Activated naive CD8-positive, alpha-beta T cell treated with anti-CD3 and anti-CD28 coated beads for 36 hours (primary cell): ENCODE measurements around the gene PQBP1. TPM values are rescaled to one million over a fixed set of nuclear protein-coding genes. Genes with fewer than 3 reads are reported as not detected.

Experiments used
- DNase-seq: peaks from one replicate; pipeline ENCODE4 v3.0.0; 2021
- H3K27ac Mint-ChIP-seq: one replicate; pipeline ENCODE4 v1.8.0; 2022; ENCODE audit warnings: mild to moderate bottlenecking, moderate library complexity, mixed read lengths
- H3K27me3 Mint-ChIP-seq: one replicate; pipeline ENCODE4 v1.8.0; 2022; ENCODE audit warnings: mild to moderate bottlenecking, mixed read lengths
- H3K36me3 Mint-ChIP-seq: one replicate; pipeline ENCODE4 v1.8.0; 2021; ENCODE audit warnings: mild to moderate bottlenecking, mixed read lengths
- H3K4me1 Mint-ChIP-seq: one replicate; pipeline ENCODE4 v1.8.0; 2021; ENCODE audit warnings: mixed read lengths
- H3K4me3 Mint-ChIP-seq: one replicate; pipeline ENCODE4 v1.8.0; 2022; ENCODE audit warnings: mild to moderate bottlenecking, moderate library complexity, mixed read lengths
- H3K9me3 Mint-ChIP-seq: one replicate; pipeline ENCODE4 v1.8.0; 2022; ENCODE audit warnings: mixed read lengths
- total RNA-seq, 2 experiments: library from RNA; stranded (reverse); gene quantifications; one replicate each; pipeline ENCODE4 v1.2.3, GENCODE V29; 2021

The PQBP1 gene
- total RNA-seq, 2 experiments from 2014 or later: 84.3 to 85.7 TPM

- Mint-ChIP-seq H3K36me3 (peaks cover 7% of the 10 kb centered on the region), H3K27ac (no peak overlapping the region), H3K4me3 (no peak overlapping the region), H3K4me1 (peaks cover 26% of the 10 kb centered on the region), H3K27me3 (no peaks in the 10 kb centered on the region), H3K9me3 (no peaks in the 10 kb centered on the region)
- no peak for DNase-seq
Measured at GRCh38 chrX:48892896-48893295, 4.8 kb upstream of the PQBP1 start.

GRCh38 chrX:48893556-48894348, 4.0 kb upstream of the PQBP1 start:
- Mint-ChIP-seq H3K4me1 (peaks cover 28% of the 10 kb centered on the region), H3K36me3 (peaks cover 7% of the 10 kb centered on the region), H3K27me3 (no peaks in the 10 kb centered on the region), H3K9me3 (no peaks in the 10 kb centered on the region), H3K27ac (no peak overlapping the region), H3K4me3 (no peak overlapping the region)
- no peak for DNase-seq

GRCh38 chrX:48894891-48895290, 2.8 kb upstream of the PQBP1 start:
- Mint-ChIP-seq H3K4me3 (no peak overlapping the region), H3K27ac (peak overlapping the region; percentile 12), H3K36me3 (peaks cover 7% of the 10 kb centered on the region), H3K9me3 (no peaks in the 10 kb centered on the region), H3K27me3 (no peaks in the 10 kb centered on the region), H3K4me1 (peaks cover 30% of the 10 kb centered on the region)
- DNase-seq: no peak

- Mint-ChIP-seq H3K27ac (peak overlapping the region; percentile 92), H3K36me3 (peaks cover 7% of the 10 kb centered on the region), H3K9me3 (no peaks in the 10 kb centered on the region), H3K27me3 (no peaks in the 10 kb centered on the region), H3K4me1 (peaks cover 23% of the 10 kb centered on the region), H3K4me3 (peak overlapping the region; percentile 89)
- DNase-seq: no peak
Measured at GRCh38 chrX:48896611-48897011, 1.1 kb upstream of the PQBP1 start.

- Mint-ChIP-seq H3K4me1 (peaks cover 20% of the 10 kb centered on the region), H3K9me3 (no peaks in the 10 kb centered on the region), H3K27ac (peak overlapping the region; percentile 92), H3K36me3 (peaks cover 9% of the 10 kb centered on the region), H3K4me3 (peak overlapping the region; percentile 89), H3K27me3 (no peaks in the 10 kb centered on the region)
- peak; percentile 67 for DNase-seq
Measured at GRCh38 chrX:48897157-48897624, 539 bp upstream of the PQBP1 start.

- H3K9me3 Mint-ChIP-seq: no peaks in the 10 kb centered on the region
- H3K4me1 Mint-ChIP-seq: peaks cover 21% of the 10 kb centered on the region
- peak overlapping the region; percentile 92 for H3K27ac Mint-ChIP-seq
- H3K4me3 Mint-ChIP-seq: peak overlapping the region; percentile 89
- no peak for DNase-seq
- peaks cover 9% of the 10 kb centered on the region for H3K36me3 Mint-ChIP-seq
- no peaks in the 10 kb centered on the region for H3K27me3 Mint-ChIP-seq
Measured at GRCh38 chrX:48899078-48899410, 1.3 kb downstream of the PQBP1 start.

GRCh38 chrX:48901069-48901468, 3.3 kb downstream of the PQBP1 start:
- H3K4me3 Mint-ChIP-seq: no peak overlapping the region
- H3K36me3 Mint-ChIP-seq: peaks cover 2% of the 10 kb centered on the region
- no peak overlapping the region for H3K27ac Mint-ChIP-seq
- no peak for DNase-seq
- H3K27me3 Mint-ChIP-seq: no peaks in the 10 kb centered on the region
- H3K9me3 Mint-ChIP-seq: no peaks in the 10 kb centered on the region
- H3K4me1 Mint-ChIP-seq: peaks cover 12% of the 10 kb centered on the region

GRCh38 chrX:48902135-48902534, 4.4 kb downstream of the PQBP1 start:
- Mint-ChIP-seq H3K36me3 (peaks cover 2% of the 10 kb centered on the region), H3K9me3 (no peaks in the 10 kb centered on the region), H3K4me3 (no peak overlapping the region), H3K27ac (no peak overlapping the region), H3K27me3 (no peaks in the 10 kb centered on the region), H3K4me1 (peaks cover 5% of the 10 kb centered on the region)
- no peak for DNase-seq

GRCh38 chrX:48902776-48903175, 5.0 kb downstream of the PQBP1 start:
- Mint-ChIP-seq H3K4me1 (peaks cover 5% of the 10 kb centered on the region), H3K9me3 (no peaks in the 10 kb centered on the region), H3K27ac (no peak overlapping the region), H3K36me3 (peaks cover 2% of the 10 kb centered on the region), H3K27me3 (no peaks in the 10 kb centered on the region), H3K4me3 (no peak overlapping the region)
- DNase-seq: no peak

- DNase-seq: no peak
- Mint-ChIP-seq H3K4me3 (no peak overlapping the region), H3K36me3 (peaks cover 2% of the 10 kb centered on the region), H3K4me1 (peaks cover 5% of the 10 kb centered on the region), H3K27ac (peak overlapping the region; percentile 20), H3K9me3 (no peaks in the 10 kb centered on the region), H3K27me3 (no peaks in the 10 kb centered on the region)
Measured at GRCh38 chrX:48903290-48903689, 5.6 kb downstream of the PQBP1 start.

- Mint-ChIP-seq H3K4me1 (peaks cover 4% of the 10 kb centered on the region), H3K36me3 (peaks cover 2% of the 10 kb centered on the region), H3K27me3 (no peaks in the 10 kb centered on the region), H3K9me3 (no peaks in the 10 kb centered on the region), H3K4me3 (no peak overlapping the region), H3K27ac (no peak overlapping the region)
- no peak for DNase-seq
Measured at GRCh38 chrX:48904180-48904579, 6.5 kb downstream of the PQBP1 start.

GRCh38 chrX:48904626-48905025, 6.9 kb downstream of the PQBP1 start:
- Mint-ChIP-seq H3K36me3 (peaks cover 2% of the 10 kb centered on the region), H3K9me3 (no peaks in the 10 kb centered on the region)

GRCh38 chrX:48905090-48905790, 7.5 kb downstream of the PQBP1 start:
- Mint-ChIP-seq H3K36me3 (peaks cover 2% of the 10 kb centered on the region), H3K4me3 (no peak overlapping the region), H3K27me3 (no peaks in the 10 kb centered on the region), H3K27ac (no peak overlapping the region), H3K9me3 (no peaks in the 10 kb centered on the region), H3K4me1 (peaks cover 1% of the 10 kb centered on the region)
- no peak for DNase-seq

More at GRCh38 chrX:48904626-48905025, 6.9 kb downstream of the PQBP1 start:
- Mint-ChIP-seq H3K4me3 (no peak overlapping the region), H3K27me3 (no peaks in the 10 kb centered on the region), H3K27ac (no peak overlapping the region), H3K4me1 (peaks cover 3% of the 10 kb centered on the region)
- no peak for DNase-seq

GRCh38 chrX:48908600-48908999, 10.9 kb downstream of the PQBP1 start:
- no peaks in the 10 kb centered on the region for H3K9me3 Mint-ChIP-seq
- H3K27me3 Mint-ChIP-seq: peaks cover 8% of the 10 kb centered on the region
- H3K27ac Mint-ChIP-seq: no peak overlapping the region
- H3K4me1 Mint-ChIP-seq: peaks cover 25% of the 10 kb centered on the region
- peaks cover 22% of the 10 kb centered on the region for H3K36me3 Mint-ChIP-seq
- DNase-seq: no peak
- no peak overlapping the region for H3K4me3 Mint-ChIP-seq

GRCh38 chrX:48909703-48910294, 12.1 kb downstream of the PQBP1 start:
- H3K4me1 Mint-ChIP-seq: peaks cover 34% of the 10 kb centered on the region
- H3K36me3 Mint-ChIP-seq: peaks cover 34% of the 10 kb centered on the region
- peaks cover 8% of the 10 kb centered on the region for H3K27me3 Mint-ChIP-seq
- no peak overlapping the region for H3K27ac Mint-ChIP-seq
- DNase-seq: no peak
- no peaks in the 10 kb centered on the region for H3K9me3 Mint-ChIP-seq
- peak overlapping the region; percentile 90 for H3K4me3 Mint-ChIP-seq
